GM13977 (cell line): Measurements from ENCODE around the gene ARL14EPL.
A peak's percentile ranks its signal among the peaks of the same experiment; 100 is the strongest.

Source experiments
- DNase-seq: peaks from one replicate; pipeline ENCODE4 v3.0.0; 2012; ENCODE audit warnings: low spot score
- CTCF ChIP-seq: IDR thresholded peaks from 2 replicates; pipeline ENCODE4 v1.5.1; 2012; ENCODE audit warnings: mild to moderate bottlenecking, control low read depth; ENCODE audit not compliant: insufficient read depth; ENCODE audit errors: extremely low read depth, missing control alignments
- in situ Hi-C: fragments of 300-500 bp; cut with MboI; formaldehyde crosslinking; loops from one replicate; pipeline ENCODE4 v1.12.0; 2022; ENCODE audit warnings: low sequenced_read_pairs, low pct_unique_long_range_greater_than_20kb, mixed read lengths, inconsistent platforms; ENCODE audit not compliant: unreplicated experiment

Gene ARL14EPL

GRCh38 chr5:116032094-116032517, at the start of gene ARL14EPL:
TSS of gene ARL14EPL (plus strand) at chr5:116032472. CDS start at chr5:116051466, 18,994 bp downstream.
- peak; percentile 17 for DNase-seq
- in situ Hi-C loops = no loop called here
- peak; percentile 43 for TF ChIP-seq CTCF

GRCh38 chr5:115983519-115983918, 48.8 kb upstream of the ARL14EPL start:
- no peak for DNase-seq
- TF ChIP-seq CTCF = no peak
- in situ Hi-C loops = no loop called here

GRCh38 chr5:115985802-115986757, 46.2 kb upstream of the ARL14EPL start:
- in situ Hi-C loops = no loop called here
- TF ChIP-seq CTCF = no peak
- no peak for DNase-seq

- TF ChIP-seq CTCF = no peak
- in situ Hi-C loops = no loop called here
- no peak for DNase-seq
Measured at GRCh38 chr5:115988002-115988401, 44.3 kb upstream of the ARL14EPL start.

GRCh38 chr5:115992848-115993350, 39.4 kb upstream of the ARL14EPL start:
- in situ Hi-C loops = no loop called here
- DNase-seq = no peak
- TF ChIP-seq CTCF = no peak

- in situ Hi-C loops = no loop called here
- TF ChIP-seq CTCF = no peak
- DNase-seq = no peak
Measured at GRCh38 chr5:115995351-115995750, 36.9 kb upstream of the ARL14EPL start.
